NCI-H2081 treated with DMSO at 0.1 percent for 48 hours (cell line): ENCODE data around the gene INSIG1.

Experiments used
- DNase-seq: peaks from one replicate; lab custom pipeline; 2025; lab: John Stamatoyannopoulos, UW

INSIG1 gene

GRCh38 chr7:155266440-155266839, 31.2 kb upstream of the INSIG1 start:
- DNase-seq: no peak

DNA sequence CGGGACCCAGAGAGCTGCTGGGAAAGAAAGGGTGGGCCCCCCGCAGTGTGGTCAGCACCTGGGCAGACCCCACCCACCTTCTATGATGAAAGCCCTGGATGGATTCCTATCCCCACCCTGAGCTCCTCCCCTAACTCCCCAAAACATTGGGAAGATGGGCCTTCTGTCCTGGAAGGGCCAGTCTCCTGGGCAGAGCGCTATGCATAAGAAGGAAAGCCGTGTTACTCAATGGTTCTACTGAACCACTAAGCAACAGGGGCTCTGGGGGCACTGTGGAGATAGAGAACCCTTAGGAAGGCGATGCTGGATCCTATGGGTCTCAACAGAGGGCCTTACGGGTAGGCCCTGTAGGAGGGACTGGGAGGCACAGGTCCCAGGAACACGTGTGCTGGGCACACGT, 30.7 kb upstream of the INSIG1 start:
- DNase-seq: no peak

DNA sequence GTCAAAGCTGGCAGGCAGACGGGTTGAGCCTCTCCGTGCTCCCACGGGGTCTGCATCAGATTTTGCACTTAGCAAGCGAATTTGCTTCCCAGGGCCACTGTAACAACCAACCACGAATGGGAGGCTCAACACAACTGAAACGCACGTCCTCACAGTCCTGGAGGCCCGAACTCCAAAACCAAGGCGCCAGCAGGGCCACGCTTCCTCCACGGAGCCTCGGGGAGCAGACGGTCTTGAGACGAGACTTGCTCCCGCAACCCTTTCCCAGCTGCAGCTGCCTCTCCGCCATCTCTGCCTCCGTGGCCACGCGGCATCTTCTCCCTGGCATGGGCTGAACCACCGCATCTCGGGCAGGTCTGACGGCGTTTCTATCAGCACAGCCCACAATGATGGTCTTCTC, 30.2 kb upstream of the INSIG1 start:
- no peak for DNase-seq

DNA sequence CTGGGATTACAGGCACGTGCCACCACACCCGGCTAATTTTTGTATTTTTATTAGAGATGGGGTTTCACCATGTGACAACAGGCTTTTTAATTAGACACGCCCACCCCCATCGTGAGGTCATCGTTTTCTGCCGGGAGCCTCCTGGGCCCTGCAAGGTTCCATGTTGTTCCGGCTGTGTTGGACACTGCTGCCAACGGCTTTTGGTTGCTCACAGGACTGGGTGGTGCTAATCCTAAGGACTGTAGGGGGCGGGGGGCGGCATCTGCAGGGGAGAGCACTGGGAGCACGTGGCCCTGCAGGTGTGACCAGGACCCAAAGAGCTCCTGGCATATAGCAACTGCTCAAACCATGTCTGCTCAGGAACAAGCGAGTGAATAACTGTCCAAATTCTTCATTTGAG, 29.5 kb upstream of the INSIG1 start:
- DNase-seq: no peak

GRCh38 chr7:155268921-155269650, 28.6 kb upstream of the INSIG1 start:
- DNase-seq: no peak

DNA sequence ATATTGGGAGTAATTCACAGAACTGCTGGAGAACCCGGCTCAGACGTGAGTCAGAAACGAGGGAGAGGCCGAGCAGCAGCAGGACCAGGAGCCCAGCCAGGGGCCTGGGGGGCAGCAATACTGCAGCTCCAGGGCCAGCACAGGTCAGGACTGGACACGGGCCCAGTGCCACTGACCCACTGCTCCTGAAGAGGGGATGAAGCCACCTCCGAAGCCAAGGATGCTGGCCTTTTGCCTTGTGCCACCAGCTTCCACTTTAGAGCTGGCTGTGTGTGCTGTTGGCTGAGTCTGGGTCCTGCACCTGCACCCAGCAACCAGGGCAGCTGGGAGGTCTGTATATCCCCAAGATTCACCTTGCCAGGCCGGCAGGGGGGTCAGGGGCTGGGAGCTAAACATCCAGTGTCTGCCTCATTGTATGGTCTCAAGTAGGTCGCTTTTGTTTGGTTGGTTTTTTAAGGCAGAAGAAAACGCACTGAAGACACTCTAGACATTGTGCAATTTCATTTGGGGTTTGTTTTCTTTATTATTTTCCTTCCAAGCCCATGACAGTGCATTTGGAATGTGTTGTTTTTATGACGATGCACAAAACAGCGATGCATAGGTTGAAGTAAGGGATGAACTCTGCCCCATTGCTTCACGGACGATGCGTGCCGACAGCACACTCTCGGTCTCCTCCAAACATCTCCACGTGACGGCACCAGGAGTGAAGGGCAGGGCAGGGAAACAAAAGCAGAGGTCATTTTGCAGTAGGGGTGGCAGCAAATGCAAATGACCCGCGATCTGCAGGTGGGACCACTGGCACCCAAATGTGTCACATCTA, 27.7 kb upstream of the INSIG1 start:
- no peak for DNase-seq

- DNase-seq: no peak
These were observed 26.8 kb upstream of the INSIG1 start for GRCh38 chr7:155270861-155271260.

GRCh38 chr7:155274633-155275355, 22.9 kb upstream of the INSIG1 start:
- no peak for DNase-seq

GRCh38 chr7:155276042-155276799, 21.5 kb upstream of the INSIG1 start:
- no peak for DNase-seq

- no peak for DNase-seq
These were observed 20.8 kb upstream of the INSIG1 start for GRCh38 chr7:155276800-155277375.

GRCh38 chr7:155277385-155277994, 20.2 kb upstream of the INSIG1 start:
- no peak for DNase-seq

- no peak for DNase-seq
These were observed 18.8 kb upstream of the INSIG1 start for GRCh38 chr7:155278921-155279320.

DNA sequence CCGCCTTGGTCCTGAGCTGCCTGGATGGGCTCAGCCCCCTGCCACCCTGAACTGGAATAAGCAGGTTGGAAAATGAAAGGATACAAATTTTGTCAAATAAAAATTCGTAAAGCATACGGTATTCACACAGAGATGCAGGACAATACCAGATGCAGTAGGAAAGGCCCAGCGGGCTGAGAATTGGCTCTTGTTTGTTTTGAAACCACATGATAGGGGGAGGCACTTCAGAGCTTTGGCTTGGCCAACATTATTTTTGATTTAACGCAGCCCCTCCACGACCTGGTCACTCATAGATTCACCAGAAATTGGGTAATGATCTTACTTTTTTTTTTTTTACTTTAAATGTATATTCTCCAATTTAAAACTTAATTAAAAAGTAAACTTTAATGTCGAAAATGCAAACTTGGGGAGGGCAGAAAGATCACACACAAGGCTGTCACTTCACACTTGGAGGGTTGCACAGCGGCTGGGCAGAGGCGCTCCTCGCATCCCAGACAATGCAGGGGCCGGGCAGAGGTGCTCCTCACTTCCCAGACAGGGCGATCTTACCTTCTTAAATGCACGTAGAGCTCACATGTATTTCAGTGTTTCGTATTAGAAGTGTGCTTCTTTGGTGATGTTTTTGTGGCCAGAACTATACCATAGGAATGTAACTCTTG, 17.8 kb upstream of the INSIG1 start:
- DNase-seq: no peak

DNA sequence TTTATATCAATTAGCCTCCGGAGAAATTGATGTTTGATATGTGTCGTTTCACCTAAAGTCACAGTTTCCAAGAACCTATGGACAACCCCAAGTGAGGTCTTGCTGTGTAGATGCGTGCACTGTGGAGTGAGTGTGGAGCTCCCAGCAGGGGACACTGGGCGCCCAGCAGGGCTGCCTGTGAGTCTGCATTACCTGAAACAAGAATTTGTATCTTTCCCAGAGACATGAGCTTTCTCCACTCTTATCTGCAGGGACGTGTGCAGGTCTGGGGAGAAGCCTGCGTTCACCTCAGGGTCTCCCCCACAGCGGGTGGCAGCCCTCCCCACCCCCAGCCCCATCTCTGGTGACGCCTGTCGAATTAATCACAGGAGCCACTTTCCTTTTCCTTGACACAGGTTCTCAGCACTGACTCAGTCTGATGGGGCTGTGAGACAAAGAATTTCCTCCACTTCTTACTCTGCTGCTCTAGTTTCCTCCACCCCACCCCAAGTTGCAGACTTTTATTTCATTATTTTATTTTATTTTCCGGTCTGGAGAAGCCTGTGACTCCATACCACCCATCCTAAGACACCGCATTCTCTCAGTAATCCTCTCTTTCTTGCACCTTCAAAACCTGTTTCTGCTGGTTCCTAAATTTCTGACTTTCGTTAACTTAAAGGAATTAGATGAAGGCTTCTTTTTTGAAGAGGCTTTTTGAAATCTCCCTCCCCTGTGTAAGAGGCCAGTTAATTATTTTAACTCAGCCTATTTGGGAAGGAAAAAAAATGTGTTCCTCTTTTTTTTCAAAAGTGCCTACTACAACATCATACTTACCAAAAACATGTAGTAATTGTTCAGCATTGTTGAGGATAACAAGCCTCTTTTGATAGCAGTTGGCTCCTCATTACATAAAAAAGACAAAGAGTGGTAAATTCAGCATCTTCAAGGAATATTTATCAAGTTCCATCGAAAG, 17.0 kb upstream of the INSIG1 start:
- no peak for DNase-seq

GRCh38 chr7:155281398-155281969, 16.2 kb upstream of the INSIG1 start:
- no peak for DNase-seq

GRCh38 chr7:155282671-155283070, 15.0 kb upstream of the INSIG1 start:
- DNase-seq: no peak

DNA sequence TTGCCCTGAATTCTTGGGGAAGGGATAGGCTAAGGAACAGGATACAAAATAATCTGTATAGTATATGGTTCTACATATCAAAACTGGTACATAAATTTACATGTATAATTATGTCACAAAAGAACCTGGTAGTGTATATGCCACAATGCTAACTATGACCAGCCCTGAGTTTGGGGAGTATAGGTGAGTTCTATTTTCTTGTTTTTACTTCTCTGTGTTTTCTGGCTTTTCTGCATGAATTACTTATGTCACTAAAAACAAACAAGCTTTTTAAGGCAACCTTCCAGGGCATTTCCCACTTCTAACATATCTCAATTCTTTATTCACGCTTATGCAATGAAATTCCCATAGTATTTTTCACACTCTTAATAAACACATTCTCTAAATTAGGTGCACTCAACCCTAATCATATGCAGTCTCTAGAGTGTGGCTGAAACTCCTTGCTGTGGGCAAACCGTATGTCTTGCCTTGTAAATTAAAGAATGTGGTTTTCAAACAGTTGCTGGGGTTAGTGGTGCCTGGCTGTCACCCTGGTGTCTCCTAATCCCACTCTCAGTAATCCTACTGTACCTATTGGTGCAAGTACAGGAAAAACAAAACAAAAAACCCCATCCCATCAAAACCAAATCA, 14.0 kb upstream of the INSIG1 start:
- DNase-seq: no peak

- no peak for DNase-seq
These were observed 13.0 kb upstream of the INSIG1 start for GRCh38 chr7:155284496-155285274.
